Urinary bladder (tissue), 4 donors: ENCODE measurements around the gene THPO. TPM values are rescaled to one million over a fixed set of nuclear protein-coding genes. Genes with fewer than 3 reads are reported as not detected.

Source experiments
- DNase-seq: peaks from one replicate; pipeline ENCODE4 v3.0.0-alpha.2; 2015; ENCODE audit errors: extremely low spot score
- H3K27ac ChIP-seq: one replicate; pipeline ENCODE4 v1.5.1; 2013; ENCODE audit warnings: low read depth, mild to moderate bottlenecking, moderate library complexity
- H3K36me3 ChIP-seq: one replicate; pipeline ENCODE4 v1.6.1; 2013; ENCODE audit warnings: mild to moderate bottlenecking, moderate library complexity; ENCODE audit not compliant: insufficient read depth
- H3K4me1 ChIP-seq: one replicate; pipeline ENCODE4 v1.6.1; 2013; ENCODE audit warnings: mild to moderate bottlenecking, moderate library complexity; ENCODE audit not compliant: insufficient read depth
- H3K4me3 ChIP-seq: one replicate; pipeline ENCODE4 v1.5.1; 2013; ENCODE audit warnings: low read depth, low read length
- WGBS: extraction: QIAGEN DNeasy Blood & Tissue Kit; methylation state at CpG from one replicate; pipeline ENCODE4 v1.1.7; 2013; 5-methylcytosine and 5-hydroxymethylcytosine counted together
- polyA plus RNA-seq: library from polyadenylated mRNA; stranded (reverse); fragments of 200-250 nt; gene quantifications from one replicate; pipeline ENCODE4 v1.2.3, GENCODE V29; 2013
- total RNA-seq: library from RNA; depleted of rRNA; stranded (reverse); fragments of >200 nt; gene quantifications from one replicate; pipeline ENCODE4 v1.2.3, GENCODE V29; 2014
- donor health status: healthy with polysubstance abuse.
- donor health status: healthy.

THPO gene
- total and polyA plus RNA-seq, 2 donors, result 0.32 to 0.60 TPM

DNA sequence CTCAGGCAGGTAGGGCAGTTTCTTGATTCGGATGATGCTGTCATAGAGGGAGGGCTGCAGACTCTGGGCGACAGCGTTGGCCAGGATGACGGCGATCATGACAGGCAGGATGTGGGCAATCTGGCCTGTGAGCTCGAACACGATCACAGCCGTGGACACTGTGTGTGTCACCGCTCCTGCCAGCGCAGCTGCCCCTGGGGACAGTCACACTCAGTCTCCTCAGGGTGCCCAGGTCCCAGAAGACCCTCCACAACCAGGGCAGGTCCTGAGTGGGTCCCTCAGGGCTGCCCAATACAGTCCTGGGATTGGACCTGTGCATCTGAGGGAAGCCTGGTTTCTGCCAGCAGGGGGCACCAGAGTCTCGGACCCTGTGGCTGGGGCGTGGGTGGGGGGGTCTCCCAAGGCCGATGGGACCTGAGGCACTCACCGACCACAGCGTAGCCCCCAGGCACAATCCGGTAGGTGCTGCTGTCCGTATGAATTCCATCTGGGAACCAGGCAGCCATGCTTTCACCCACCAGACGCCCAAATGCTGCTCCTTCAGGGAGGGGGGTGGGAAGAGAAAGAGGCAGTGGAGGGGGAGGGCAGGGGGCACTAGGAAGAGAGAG, 23.8 kb downstream of the THPO start:
- 58% methylated on average over 18 of the region's 18 CpGs for WGBS
- Histone ChIP-seq H3K4me1 (no peaks in the 10 kb centered on the region), H3K36me3 (no peaks in the 10 kb centered on the region), H3K4me3 (no peak overlapping the region), H3K27ac (no peak overlapping the region)
- DNase-seq, result no peak

DNA sequence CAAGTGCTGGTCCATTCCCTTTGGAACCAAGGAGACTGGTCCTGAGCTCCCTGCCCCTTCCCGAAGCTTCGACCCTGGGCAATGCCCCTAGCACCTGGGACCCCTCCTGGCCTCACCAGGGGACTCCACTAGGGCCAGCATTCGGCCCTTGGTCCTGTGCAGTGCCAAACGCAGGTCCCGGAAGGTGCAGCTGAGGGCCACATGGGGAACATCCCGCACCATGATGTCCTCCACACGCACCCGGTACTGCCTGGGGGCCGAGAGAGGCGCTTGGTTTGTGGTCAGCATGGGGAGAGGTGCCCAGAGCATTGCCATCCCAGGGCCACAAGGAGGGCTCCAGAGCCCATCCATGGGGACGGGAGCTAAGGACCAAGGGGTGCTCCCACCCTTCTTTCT, 24.5 kb downstream of the THPO start:
- WGBS, result 96% methylated on average over 11 of the region's 11 CpGs
- Histone ChIP-seq H3K4me3 (no peak overlapping the region), H3K27ac (no peak overlapping the region), H3K36me3 (no peaks in the 10 kb centered on the region), H3K4me1 (no peaks in the 10 kb centered on the region)
- no peak for DNase-seq

DNA sequence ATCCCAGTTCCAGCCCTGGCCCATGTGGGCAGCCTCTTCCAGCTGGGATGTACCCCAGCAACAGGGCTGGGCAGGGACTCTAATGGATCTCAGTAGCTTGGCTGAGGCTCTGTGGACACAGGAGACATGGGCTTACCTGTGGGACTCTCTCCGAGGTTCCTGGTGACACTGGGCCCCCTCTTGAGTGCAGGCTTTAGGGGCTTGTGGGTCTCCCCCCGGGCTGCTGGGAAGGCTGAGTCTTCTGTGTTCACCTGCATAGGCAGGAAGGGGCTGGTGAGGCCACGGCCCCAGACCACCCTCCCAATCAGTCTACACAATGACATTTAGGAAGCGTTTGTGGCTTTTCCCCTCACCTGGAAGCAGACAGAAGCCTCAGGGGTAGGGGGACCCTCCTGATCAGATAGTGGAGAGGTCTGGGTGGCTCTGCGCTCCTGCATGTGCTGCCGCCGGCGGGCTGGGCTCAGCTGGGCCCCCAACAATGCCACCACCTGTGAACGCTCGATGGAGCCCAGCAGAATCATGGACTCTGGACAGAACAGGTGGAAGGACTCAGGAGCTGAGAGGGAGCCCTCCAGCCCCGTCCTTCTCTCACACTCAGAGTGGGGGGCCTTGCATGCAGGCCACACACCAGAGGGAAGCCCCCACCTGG, 25.0 kb downstream of the THPO start:
- no peak overlapping the region for H3K27ac ChIP-seq

DNA sequence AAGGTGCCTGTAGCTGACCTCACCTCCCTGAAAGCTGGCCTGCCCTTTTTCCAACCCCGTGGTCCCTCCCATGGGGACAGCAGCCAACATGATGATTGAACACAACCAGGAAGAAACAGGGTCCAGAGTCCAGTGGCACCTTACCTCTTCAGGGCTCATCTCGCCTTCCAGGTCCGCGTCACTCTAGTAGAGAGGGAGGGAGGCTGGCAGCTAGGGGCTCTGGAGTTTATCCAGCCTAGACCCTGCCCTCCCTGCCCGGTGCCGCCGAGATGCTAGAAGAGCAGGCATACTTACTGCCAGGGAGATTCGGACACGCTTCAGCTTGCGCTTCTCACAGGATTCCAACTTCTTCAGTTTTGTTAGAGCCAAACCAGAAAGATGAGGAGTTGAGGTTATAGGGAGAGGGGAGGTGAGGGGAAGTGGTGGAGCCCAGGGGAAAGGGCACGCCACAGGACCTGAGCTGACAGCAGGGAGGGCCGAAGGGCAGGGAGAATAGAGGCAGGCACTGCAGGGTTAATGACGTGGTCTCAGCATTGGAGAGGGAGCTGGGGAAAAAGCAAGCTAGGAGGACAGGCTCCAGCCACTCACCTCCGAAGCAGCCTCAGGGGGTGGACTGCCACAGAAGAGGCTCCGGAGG, 25.7 kb downstream of the THPO start:
- Histone ChIP-seq H3K27ac (no peak overlapping the region), H3K4me3 (no peak overlapping the region), H3K4me1 (no peaks in the 10 kb centered on the region), H3K36me3 (no peaks in the 10 kb centered on the region)
- no peak for DNase-seq
- WGBS, result 84% methylated on average over 15 of the region's 15 CpGs

More for the DNA sequence above, 25.0 kb downstream of the THPO start:
- Histone ChIP-seq H3K4me3 (no peak overlapping the region), H3K36me3 (no peaks in the 10 kb centered on the region), H3K4me1 (no peaks in the 10 kb centered on the region)
- DNase-seq, result no peak
- 87% methylated on average over 11 of the region's 11 CpGs for WGBS

DNA sequence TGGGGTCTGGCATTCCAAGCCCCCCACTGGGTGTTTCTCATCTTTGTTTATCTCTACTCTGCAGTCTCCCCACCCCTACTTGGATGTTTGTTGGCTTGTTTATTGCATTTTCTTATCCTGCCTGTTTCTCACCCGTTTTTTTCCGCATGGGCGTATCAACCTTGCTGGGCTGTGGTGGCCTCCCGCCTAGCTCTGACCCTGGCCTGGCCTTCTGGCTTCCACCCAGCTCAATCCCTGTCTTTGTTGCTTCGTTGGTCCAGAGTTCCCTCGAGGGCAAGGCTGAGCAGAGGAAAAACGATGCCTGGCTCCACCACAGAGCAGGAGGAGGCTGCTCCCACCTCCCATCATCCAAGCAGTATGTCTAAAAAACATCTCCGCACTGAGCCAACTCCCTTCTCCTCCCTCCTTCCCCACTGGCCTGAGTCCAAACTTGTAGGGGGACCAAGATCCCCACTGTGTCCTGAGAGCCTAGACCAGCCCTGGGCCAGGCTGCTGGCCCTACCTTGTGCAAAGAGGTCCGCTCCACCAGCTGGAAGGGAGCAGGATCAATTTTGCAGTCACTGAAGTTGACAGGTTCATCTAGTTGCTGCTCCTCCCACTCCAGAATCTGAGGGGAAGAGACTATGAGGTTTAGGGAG, 26.4 kb downstream of the THPO start:
- WGBS, result 48% methylated on average over 9 of the region's 9 CpGs
- Histone ChIP-seq H3K36me3 (no peaks in the 10 kb centered on the region), H3K27ac (no peak overlapping the region), H3K4me1 (no peaks in the 10 kb centered on the region), H3K4me3 (no peak overlapping the region)
- no peak for DNase-seq

DNA sequence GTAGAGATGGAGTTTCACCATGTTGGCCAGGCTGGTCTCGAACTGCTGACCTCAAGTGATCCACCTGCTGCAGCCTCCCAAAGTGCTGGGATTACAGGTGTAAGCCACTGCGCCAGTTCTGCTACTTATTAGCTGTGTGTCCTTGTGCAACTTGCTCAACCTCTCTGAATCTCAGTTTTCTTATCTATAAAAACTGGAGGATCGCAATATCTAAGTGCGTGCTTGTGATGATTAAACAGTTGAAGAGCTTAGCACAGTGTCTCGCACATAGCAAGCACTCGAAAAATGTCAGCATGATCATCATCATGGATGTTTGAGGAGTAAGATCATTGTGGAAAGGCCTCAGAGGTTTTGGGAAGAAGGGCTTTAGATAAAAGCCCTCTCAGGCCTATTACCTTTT, 27.4 kb downstream of the THPO start:
- H3K27ac ChIP-seq, result no peak overlapping the region
- no peak overlapping the region for H3K4me3 ChIP-seq
- no peaks in the 10 kb centered on the region for H3K36me3 ChIP-seq
- no peaks in the 10 kb centered on the region for H3K4me1 ChIP-seq
- 91% methylated on average over 6 of the region's 6 CpGs for WGBS
- DNase-seq, result no peak

DNA sequence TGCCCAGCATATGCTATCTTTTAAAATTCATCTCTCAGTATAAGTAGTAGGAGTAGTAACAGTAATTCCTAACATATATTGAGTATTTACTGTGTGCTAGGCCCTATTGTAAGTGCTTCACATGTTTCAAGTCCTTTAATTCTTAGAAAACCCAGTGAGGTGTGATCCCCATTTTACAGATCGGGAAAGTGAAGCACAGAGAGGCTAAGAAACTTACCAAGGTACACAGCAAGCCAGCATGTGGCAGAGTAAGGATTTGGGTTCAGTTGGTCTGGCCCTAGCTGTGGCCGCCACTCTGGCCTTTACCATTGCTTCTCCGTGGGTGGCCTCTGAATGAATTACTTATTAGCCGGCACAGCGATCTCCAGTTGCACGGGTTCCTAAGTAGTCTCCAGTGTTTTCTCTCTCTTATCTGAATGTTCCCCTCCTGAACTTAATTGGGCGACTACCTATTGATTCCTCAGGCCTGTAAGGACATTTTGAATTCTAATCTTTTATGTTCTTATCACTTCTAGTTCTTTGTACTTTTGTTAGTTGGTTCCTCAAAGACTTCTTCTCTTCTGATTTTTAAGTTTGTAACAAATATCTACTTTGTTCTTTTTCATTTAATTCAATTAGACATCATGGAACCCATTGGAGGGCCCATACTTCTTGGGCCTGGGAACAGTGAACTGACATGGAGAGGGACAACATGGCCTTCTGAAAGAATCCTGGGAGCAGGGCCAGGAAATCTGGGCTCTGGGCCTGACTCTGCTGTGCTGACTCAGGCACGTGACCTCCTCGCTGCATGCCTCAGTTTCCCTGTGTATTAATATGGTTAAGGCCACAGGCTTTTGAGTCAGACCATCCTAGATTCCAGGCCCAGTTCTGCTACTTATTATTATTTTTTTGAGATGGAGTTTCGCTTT, 28.2 kb downstream of the THPO start:
- WGBS, result 84% methylated on average over 10 of the region's 10 CpGs
- no peak for DNase-seq
- no peaks in the 10 kb centered on the region for H3K4me1 ChIP-seq

DNA sequence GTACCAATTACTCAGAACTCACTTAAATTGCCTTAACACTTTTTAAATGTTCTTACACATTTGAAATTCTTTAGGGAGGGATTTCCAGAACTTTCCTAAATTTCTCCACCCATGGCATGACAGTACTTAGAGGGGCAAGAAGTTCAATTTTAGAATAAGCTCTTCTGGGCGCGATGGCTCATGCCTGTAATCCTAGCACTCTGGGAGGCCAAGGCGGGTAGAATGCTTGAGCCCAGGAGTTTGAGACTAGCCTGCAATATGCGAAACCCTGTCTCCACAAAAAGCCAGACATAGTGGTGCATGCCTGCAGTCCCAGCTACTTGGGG, 30.0 kb downstream of the THPO start:
- Histone ChIP-seq H3K27ac (no peak overlapping the region), H3K4me1 (no peaks in the 10 kb centered on the region), H3K4me3 (no peak overlapping the region), H3K36me3 (no peaks in the 10 kb centered on the region)
- no peak for DNase-seq
- 48% methylated on average over 4 of the region's 4 CpGs for WGBS

More for the DNA sequence above, 28.2 kb downstream of the THPO start:
- H3K36me3 ChIP-seq, result no peaks in the 10 kb centered on the region
- no peak overlapping the region for H3K27ac ChIP-seq
- H3K4me3 ChIP-seq, result no peak overlapping the region

DNA sequence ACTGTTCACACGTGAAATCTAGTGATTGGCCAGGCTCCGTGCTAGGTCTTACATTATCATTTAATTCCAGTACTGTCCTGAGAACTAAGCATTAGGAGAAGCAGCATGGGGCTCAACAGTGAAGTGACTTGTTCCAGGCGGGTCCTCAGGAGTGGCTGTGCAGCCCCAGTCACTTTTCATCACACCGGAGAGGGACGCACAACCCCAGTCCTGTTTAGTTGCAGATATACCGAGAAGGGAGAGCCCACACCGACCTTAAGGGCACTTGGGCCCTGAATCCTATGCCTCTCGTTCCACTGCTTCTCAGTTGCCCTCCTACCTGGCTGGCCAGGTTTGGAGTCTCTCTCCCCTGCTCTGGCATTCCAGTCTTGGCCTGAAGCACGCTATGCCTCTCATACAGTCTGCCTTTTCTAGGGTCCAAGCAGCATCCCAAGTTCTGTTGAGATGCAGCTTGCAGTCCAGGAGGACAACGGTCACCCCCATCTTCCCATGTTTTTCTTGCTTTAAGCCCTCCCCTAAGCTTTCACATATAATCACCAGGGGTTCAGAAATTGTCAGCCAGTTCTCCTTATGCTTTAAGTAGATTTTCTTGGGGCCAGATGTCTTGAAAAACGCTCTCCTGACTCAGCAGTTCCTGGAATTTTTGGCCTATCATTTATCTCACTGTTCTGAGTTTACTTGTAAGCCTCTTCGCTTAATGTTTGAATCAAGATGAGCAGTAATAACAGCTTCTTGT, 30.5 kb downstream of the THPO start:
- DNase-seq, result no peak
- 67% methylated on average over 12 of the region's 12 CpGs for WGBS
- no peak overlapping the region for H3K4me3 ChIP-seq
- H3K4me1 ChIP-seq, result no peaks in the 10 kb centered on the region
- H3K36me3 ChIP-seq, result no peaks in the 10 kb centered on the region
- no peak overlapping the region for H3K27ac ChIP-seq

DNA sequence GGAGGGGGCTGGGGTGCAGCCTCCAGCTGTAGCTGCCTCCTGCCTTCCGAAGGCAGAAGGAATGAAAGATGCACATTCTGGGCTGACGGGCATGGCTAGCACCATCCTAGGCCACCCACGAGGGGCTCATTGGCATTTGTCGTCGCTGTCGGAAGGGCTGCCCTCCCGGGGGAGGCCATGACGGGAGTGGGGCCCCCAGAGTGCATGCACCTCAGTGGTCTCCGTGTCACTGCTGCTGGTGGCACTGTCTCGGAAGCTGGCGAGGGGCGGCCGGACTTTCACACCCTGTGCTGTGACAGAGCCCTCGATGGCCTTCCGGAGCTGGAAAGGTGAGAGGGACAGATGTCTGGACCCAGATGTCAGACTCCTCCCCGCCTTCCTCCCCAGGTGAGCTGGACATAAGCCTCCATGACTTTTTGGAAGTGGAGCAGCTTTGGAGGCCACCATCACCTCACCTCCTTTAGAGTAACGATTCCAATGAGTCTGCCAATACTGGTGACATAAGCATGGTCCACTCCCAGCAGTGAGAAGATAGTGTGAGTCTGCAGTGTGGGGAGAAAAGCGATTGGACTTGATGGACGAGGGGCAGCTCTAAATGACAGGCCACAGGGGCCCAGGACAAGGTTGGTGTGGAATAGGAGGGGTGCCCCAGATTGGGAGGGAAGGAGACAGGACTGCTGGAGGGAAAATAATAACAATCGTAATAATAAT, 31.4 kb downstream of the THPO start:
- no peaks in the 10 kb centered on the region for H3K36me3 ChIP-seq
- no peak overlapping the region for H3K27ac ChIP-seq
- no peaks in the 10 kb centered on the region for H3K4me1 ChIP-seq
- DNase-seq, result no peak
- no peak overlapping the region for H3K4me3 ChIP-seq
- 93% methylated on average over 20 of the region's 20 CpGs for WGBS

DNA sequence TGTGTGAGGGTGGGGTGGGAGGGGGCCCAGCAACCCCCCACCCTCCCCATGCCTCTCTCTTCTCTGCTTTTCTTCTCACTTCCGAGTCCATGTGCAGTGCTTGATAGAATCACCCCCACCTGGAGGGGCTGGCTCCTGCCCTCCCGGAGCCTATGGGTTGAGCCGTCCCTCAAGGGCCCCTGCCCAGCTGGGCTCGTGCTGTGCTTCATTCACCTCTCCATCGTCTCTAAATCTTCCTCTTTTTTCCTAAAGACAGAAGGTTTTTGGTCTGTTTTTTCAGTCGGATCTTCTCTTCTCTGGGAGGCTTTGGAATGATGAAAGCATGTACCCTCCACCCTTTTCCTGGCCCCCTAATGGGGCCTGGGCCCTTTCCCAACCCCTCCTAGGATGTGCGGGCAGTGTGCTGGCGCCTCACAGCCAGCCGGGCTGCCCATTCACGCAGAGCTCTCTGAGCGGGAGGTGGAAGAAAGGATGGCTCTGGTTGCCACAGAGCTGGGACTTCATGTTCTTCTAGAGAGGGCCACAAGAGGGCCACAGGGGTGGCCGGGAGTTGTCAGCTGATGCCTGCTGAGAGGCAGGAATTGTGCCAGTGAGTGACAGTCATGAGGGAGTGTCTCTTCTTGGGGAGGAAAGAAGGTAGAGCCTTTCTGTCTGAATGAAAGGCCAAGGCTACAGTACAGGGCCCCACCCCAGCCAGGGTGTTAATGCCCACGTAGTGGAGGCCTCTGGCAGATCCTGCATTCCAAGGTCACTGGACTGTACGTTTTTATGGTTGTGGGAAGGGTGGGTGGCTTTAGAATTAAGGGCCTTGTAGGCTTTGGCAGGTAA, 32.5 kb downstream of the THPO start:
- DNase-seq, result no peak
- H3K4me1 ChIP-seq, result no peaks in the 10 kb centered on the region

More for the DNA sequence above, 32.5 kb downstream of the THPO start:
- H3K27ac ChIP-seq, result no peak overlapping the region
- H3K4me3 ChIP-seq, result no peak overlapping the region
- no peaks in the 10 kb centered on the region for H3K36me3 ChIP-seq
- 43% methylated on average over 14 of the region's 14 CpGs for WGBS
